Osteocyte (in vitro differentiated cells): ENCODE measurements around the gene CDH16. TPM values are rescaled to one million over a fixed set of nuclear protein-coding genes. Genes with fewer than 3 reads are reported as not detected.

Experiments used
- DNase-seq: peaks from one replicate; pipeline ENCODE4 v3.0.0; 2021; ENCODE audit warnings: mixed read lengths; ENCODE audit not compliant: unreplicated experiment; ENCODE audit errors: extremely low spot score
- H3K27ac Mint-ChIP-seq: one replicate; pipeline ENCODE4 v1.8.0; 2021; ENCODE audit warnings: mild to moderate bottlenecking, mixed read lengths; ENCODE audit not compliant: unreplicated experiment
- H3K27me3 Mint-ChIP-seq: one replicate; pipeline ENCODE4 v1.8.0; 2021; ENCODE audit warnings: mixed read lengths; ENCODE audit not compliant: unreplicated experiment
- H3K36me3 Mint-ChIP-seq: one replicate; pipeline ENCODE4 v1.8.0; 2021; ENCODE audit warnings: mixed read lengths; ENCODE audit not compliant: unreplicated experiment
- H3K4me1 Mint-ChIP-seq: one replicate; pipeline ENCODE4 v1.8.0; 2021; ENCODE audit warnings: mixed read lengths; ENCODE audit not compliant: unreplicated experiment
- H3K4me3 Mint-ChIP-seq: one replicate; pipeline ENCODE4 v1.8.0; 2021; ENCODE audit warnings: mild to moderate bottlenecking, moderate library complexity, mixed read lengths; ENCODE audit not compliant: unreplicated experiment
- H3K9me3 Mint-ChIP-seq: one replicate; pipeline ENCODE4 v1.8.0; 2021; ENCODE audit warnings: mixed read lengths; ENCODE audit not compliant: unreplicated experiment
- total RNA-seq: library from RNA; stranded (reverse); gene quantifications from 2 replicates; pipeline ENCODE4 v1.2.1, GENCODE V29; 2021
- TF ChIP-seq, protein P1 (sequence below): fragments of 200-600 bp; sonication (generic); IDR thresholded peaks from 2 replicates; pipeline ENCODE4 v1.5.0; 2021; ENCODE audit warnings: antibody characterized with exemption, mild to moderate bottlenecking, moderate library complexity

Gene CDH16
- total RNA-seq, 1 donor from 2014 or later: not detected

DNA sequence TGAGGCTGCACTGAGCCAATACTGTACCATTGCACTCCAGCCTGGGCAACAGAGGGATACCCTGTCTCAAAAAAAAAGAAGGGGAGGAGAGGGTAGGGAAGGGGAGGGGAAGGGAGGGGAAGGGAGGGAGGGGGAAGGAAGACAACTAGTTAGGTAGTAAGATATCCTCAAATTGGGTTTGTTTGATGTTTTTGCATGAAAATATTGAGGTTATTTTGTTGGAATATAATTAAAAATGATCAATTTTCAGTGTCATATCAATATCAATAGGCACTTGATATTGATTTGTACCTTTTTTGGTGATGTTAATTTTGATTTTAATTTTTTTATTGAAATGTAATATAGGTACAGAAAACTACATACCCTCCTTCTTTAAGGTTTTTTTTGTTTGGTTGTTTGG lies 55.0 kb downstream of the CDH16 start:
- Mint-ChIP-seq H3K9me3 (no peaks in the 10 kb centered on the region), H3K4me3 (no peak overlapping the region), H3K27me3 (no peaks in the 10 kb centered on the region), H3K4me1 (peaks cover 11% of the 10 kb centered on the region), H3K27ac (no peak overlapping the region), H3K36me3 (no peaks in the 10 kb centered on the region)
- TF ChIP-seq, protein P1, sequence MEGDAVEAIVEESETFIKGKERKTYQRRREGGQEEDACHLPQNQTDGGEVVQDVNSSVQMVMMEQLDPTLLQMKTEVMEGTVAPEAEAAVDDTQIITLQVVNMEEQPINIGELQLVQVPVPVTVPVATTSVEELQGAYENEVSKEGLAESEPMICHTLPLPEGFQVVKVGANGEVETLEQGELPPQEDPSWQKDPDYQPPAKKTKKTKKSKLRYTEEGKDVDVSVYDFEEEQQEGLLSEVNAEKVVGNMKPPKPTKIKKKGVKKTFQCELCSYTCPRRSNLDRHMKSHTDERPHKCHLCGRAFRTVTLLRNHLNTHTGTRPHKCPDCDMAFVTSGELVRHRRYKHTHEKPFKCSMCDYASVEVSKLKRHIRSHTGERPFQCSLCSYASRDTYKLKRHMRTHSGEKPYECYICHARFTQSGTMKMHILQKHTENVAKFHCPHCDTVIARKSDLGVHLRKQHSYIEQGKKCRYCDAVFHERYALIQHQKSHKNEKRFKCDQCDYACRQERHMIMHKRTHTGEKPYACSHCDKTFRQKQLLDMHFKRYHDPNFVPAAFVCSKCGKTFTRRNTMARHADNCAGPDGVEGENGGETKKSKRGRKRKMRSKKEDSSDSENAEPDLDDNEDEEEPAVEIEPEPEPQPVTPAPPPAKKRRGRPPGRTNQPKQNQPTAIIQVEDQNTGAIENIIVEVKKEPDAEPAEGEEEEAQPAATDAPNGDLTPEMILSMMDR: no peak
- no peak for DNase-seq

DNA sequence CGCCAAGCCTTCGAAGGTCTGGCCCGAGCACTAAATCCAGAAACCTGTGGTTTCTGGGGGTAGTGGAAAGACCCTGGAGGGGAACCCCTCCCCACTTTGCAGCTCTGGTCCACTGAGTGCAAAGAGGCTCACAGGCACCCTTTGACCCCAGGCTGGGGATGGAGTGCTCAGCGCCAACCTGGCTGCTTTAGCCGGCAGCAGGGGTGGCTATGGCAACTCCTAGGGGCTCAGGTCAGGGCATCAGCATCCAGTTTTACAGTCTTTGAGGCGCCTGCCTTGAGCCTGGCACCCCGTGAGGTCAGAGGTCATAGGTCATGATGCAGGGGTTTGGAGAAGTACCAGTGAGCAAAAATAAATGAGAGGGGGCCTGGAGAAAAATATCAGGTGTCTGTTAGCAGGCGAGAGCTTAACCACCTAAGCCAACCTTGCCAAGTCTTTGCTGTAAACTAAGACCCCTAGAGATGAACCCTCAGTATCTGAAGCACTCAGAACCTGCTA lies 56.6 kb downstream of the CDH16 start:
- TF ChIP-seq, protein P1: no peak
- no peak overlapping the region for H3K4me3 Mint-ChIP-seq
- DNase-seq: no peak
- peaks cover 11% of the 10 kb centered on the region for H3K4me1 Mint-ChIP-seq
- no peaks in the 10 kb centered on the region for H3K36me3 Mint-ChIP-seq
- no peaks in the 10 kb centered on the region for H3K9me3 Mint-ChIP-seq
- no peaks in the 10 kb centered on the region for H3K27me3 Mint-ChIP-seq
- H3K27ac Mint-ChIP-seq: no peak overlapping the region

DNA sequence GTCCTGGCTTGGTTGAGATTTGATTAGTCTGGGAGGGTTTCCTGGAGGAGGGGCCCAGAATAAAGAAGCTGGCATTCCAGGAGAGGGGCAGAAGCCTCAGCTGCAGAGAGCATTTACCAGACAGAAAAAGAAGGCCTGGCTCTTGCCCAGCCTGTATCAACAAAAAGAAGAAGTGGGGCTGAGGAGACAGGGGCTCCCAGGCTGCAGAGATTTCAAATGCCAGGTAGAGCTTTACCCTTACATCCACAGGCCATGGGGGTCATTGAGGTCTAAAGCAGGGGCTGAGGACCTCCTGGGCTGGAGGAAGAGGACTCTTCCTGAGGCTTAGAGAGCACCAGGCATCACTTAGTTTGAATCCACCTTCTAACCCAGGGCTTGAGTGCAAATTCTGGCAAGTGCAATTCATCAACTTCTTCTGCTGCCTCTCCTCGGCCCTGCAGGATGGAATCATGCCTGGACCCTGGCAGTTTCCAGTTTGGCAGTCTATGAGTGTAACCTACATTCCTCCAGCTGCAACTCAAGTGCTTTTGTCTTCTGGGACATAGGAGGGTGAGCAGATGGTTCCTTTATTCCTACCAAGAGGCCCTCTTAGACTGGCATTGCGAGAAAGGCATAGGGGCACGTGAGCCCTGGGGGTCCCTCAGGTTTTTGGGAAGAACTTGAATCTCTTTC lies 59.2 kb downstream of the CDH16 start:
- Mint-ChIP-seq H3K4me3 (no peak overlapping the region), H3K27ac (peak overlapping the region; percentile 23), H3K36me3 (no peaks in the 10 kb centered on the region), H3K9me3 (no peaks in the 10 kb centered on the region), H3K4me1 (peaks cover 11% of the 10 kb centered on the region), H3K27me3 (no peaks in the 10 kb centered on the region)
- TF ChIP-seq, protein P1: no peak
- no peak for DNase-seq

DNA sequence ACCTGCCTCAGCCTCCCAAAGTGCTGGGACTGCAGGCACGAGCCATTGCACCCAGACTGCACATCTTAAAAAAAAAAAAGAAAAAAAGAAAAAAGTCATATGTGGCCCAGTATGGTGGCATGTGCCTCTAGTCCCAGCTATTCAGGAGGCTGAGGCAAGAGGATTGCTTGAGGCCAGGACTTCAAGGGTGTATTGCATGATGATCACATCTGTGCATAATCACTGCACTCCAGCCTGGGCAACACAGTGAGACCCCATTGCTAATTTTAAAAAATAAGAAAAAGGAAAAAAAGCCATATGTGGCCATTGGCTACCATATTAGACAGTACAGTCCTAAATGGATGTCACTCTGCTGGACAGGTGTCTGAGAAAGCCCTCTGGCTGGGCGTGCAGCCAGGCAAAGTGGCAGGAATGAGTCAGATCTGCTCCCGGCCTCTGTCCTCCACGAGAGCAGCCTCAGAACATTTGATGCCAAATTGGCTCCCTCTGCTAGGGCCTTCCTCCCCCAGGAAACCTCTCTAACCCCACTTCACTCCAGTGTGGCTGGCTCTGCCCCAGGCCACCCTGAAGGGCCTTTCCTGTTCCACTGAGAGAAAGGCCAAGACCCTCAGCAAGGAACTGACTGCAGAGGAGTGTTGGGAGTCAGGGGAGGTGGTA lies 59.8 kb downstream of the CDH16 start:
- Mint-ChIP-seq H3K27ac (peak overlapping the region; percentile 23), H3K27me3 (no peaks in the 10 kb centered on the region), H3K9me3 (no peaks in the 10 kb centered on the region), H3K4me3 (no peak overlapping the region), H3K4me1 (peaks cover 11% of the 10 kb centered on the region), H3K36me3 (no peaks in the 10 kb centered on the region)
- DNase-seq: no peak
- TF ChIP-seq, protein P1: no peak

Other genes with a start within 250 kb of the CDH16 start
- gene CMTM4, start 222.1 kb downstream of the CDH16 start, total RNA-seq: 22.8 and 24.4 TPM in 2 replicates
- gene DYNC1LI2, start 167.3 kb downstream of the CDH16 start, total RNA-seq: 139 and 151 TPM in 2 replicates
- 0.18 and 0.43 TPM in 2 replicates for gene TERB1, start 117.3 kb downstream of the CDH16 start, total RNA-seq
- 64.4 and 65.0 TPM in 2 replicates for gene NAE1, start 87.9 kb downstream of the CDH16 start, total RNA-seq
- not detected in 2 replicates for gene CA7, start 74.5 kb downstream of the CDH16 start, total RNA-seq
- 16.5 and 17.4 TPM in 2 replicates for gene PDP2, start 38.4 kb downstream of the CDH16 start, total RNA-seq
- 0.26 and 0.89 TPM in 2 replicates for gene RRAD, start 6.7 kb upstream of the CDH16 start, total RNA-seq
- 65.6 and 69.9 TPM in 2 replicates for gene CIAO2B, start 15.5 kb upstream of the CDH16 start, total RNA-seq
- 38.6 and 40.5 TPM in 2 replicates for gene CES2, start 16.6 kb upstream of the CDH16 start, total RNA-seq
- gene CES3, start 42.4 kb upstream of the CDH16 start, total RNA-seq: 0.24 and 0.73 TPM in 2 replicates
- 3.3 and 3.8 TPM in 2 replicates for gene CES4A, start 69.7 kb upstream of the CDH16 start, total RNA-seq
- gene CBFB, start 110.3 kb upstream of the CDH16 start, total RNA-seq: 75.2 and 88.3 TPM in 2 replicates
- gene PHAF1, start 191.1 kb upstream of the CDH16 start, total RNA-seq: 19.5 and 19.8 TPM in 2 replicates
- 44.1 and 44.9 TPM in 2 replicates for gene B3GNT9, start 232.1 kb upstream of the CDH16 start, total RNA-seq
- gene TRADD, start 241.0 kb upstream of the CDH16 start, total RNA-seq: 13.4 and 14.1 TPM in 2 replicates
- gene FBXL8, start 241.1 kb upstream of the CDH16 start, total RNA-seq: 12.8 and 15.5 TPM in 2 replicates
- 19.6 and 22.3 TPM in 2 replicates for gene HSF4, start 245.9 kb upstream of the CDH16 start, total RNA-seq